ENCODE data around the gene GARIN3.
"Not testable (repeated sequence)": the region's sequence is repeated elsewhere in the genome, so short reads cannot be mapped to it uniquely, and the experiment has no call there.

The GARIN3 gene

GRCh38 chr5:157166214-157167213 is at the start of gene GARIN3:
GARIN3 (minus strand) TSS chr5:157166264; CDS start chr5:157166168, 96 bp downstream.
- DNase-seq: no peak

- no peak for DNase-seq
Observed at GRCh38 chr5:157215514-157216167, 49.6 kb upstream of the GARIN3 start.

- no peak for DNase-seq
Observed at GRCh38 chr5:157214861-157215513, 48.9 kb upstream of the GARIN3 start.

GRCh38 chr5:157214415-157214814 is 48.4 kb upstream of the GARIN3 start:
- no peak for DNase-seq

GRCh38 chr5:157213527-157214243 is 47.6 kb upstream of the GARIN3 start:
- no peak for DNase-seq

GRCh38 chr5:157212307-157212706 is 46.2 kb upstream of the GARIN3 start:
- no peak for DNase-seq

GRCh38 chr5:157210652-157211051 is 44.6 kb upstream of the GARIN3 start:
- not testable (repeated sequence) for DNase-seq

- DNase-seq: no peak
Observed at GRCh38 chr5:157205708-157206107, 39.6 kb upstream of the GARIN3 start.

- no peak for DNase-seq
Observed at GRCh38 chr5:157204765-157205164, 38.7 kb upstream of the GARIN3 start.

GRCh38 chr5:157203417-157203816 is 37.4 kb upstream of the GARIN3 start:
- no peak for DNase-seq

- no peak for DNase-seq
Observed at GRCh38 chr5:157201857-157202256, 35.8 kb upstream of the GARIN3 start.

GRCh38 chr5:157198277-157198986 is 32.4 kb upstream of the GARIN3 start:
- DNase-seq: no peak

GRCh38 chr5:157197086-157197485 is 31.0 kb upstream of the GARIN3 start:
- no peak for DNase-seq

- DNase-seq: no peak
Observed at GRCh38 chr5:157196045-157196444, 30.0 kb upstream of the GARIN3 start.

- no peak for DNase-seq
Observed at GRCh38 chr5:157193699-157194424, 27.8 kb upstream of the GARIN3 start.

GRCh38 chr5:157189223-157189622 is 23.2 kb upstream of the GARIN3 start:
- no peak for DNase-seq

GRCh38 chr5:157188270-157188669 is 22.2 kb upstream of the GARIN3 start:
- DNase-seq: no peak

- no peak for DNase-seq
Observed at GRCh38 chr5:157187046-157187754, 21.1 kb upstream of the GARIN3 start.

Data from anterior cingulate cortex (tissue), 58 donors.